NCI-H1436 treated with DMSO at 0.1 percent for 48 hours (cell line): ENCODE results near the gene AGGF1.
"Not testable (repeated sequence)": the region's sequence is repeated elsewhere in the genome, so short reads cannot be mapped to it uniquely, and the experiment has no call there.

Experiments
- DNase-seq: peaks from one replicate; lab custom pipeline; 2025; lab: John Stamatoyannopoulos, UW

The AGGF1 gene

DNA sequence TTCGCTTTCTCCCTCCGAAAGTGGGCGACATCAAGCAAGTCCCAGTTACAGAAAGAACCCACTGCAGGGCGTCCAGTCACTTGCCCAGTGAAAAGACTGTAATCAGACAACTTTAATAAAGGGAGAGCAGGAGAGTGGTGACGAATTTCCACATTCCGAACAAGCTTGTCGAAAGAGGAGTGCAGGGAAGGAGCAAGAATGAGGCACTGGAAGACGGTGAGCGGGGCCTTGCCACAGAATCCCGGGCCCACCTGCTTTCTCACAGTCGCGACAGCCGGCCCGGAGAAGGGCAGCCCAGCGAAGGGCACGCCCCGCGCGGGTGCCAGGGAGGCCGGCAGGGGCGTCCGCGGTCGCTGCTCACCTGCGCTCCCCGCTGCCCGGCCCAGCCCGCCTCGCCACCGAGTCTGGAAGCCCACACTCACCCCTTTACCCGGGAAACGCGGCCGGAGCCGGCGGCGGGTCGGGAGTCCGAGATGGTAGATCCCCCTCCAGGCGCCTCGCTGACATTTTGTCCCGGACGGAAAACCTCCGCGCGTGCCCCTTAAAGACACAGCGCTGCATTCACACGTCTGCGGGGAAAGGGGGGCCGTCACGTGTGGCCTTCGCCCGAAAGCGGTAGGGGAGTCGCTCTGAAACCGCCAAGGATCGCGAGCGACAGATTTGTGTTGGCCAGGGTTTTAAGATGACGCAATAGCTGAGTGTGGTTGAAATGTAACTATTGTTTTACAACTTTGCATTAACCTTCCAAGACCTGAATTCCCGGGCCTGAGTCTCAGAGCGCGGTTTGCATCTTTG, 56.7 kb downstream of the AGGF1 start, which contains the start of gene ZBED3:
ZBED3 (minus strand) TSS at position 597 of the 795 bp plus-strand sequence. CDS start 9,407 bp downstream, outside the sequence.
- DNase-seq: peak; percentile 17

DNA sequence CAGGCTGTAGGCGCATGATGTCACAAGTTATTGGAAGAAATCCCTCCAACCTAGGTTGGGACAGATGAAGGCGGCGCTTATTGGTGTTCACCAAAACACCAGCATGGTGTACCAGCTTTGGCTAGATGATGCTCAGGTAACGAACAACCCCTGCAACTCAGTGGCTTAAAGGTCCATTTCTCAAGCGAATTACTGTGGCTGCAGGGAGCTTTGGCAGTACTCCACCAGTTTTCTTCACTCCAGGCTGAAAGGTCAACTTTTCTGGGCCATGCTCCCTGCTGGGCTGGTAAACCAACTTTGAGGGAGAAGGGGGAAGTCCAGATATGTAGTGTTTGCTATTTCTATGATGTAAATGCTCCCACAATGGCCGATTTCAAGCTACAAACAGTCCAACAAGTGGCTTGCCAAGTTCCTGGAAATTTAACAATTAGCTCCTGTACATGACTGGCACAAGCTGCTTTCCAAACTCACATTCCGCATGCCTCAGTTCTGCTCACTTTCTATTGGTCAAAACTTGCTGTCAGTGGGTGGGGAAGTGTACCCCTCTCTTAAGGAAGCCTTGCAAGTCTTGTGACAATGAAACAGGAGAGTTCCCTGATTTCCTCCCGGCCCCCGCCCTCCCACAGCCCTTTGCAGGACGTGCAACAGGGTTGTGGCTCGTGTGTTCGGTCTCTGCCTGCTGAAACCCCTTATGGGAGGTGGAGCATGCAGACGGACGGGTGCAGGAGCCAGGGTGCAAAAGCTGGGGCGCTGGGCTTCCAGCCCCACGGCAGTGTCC, 57.5 kb downstream of the AGGF1 start:
- DNase-seq: no peak

- no peak for DNase-seq
Measured at GRCh38 chr5:77095189-77095588, 65.0 kb downstream of the AGGF1 start.

DNA sequence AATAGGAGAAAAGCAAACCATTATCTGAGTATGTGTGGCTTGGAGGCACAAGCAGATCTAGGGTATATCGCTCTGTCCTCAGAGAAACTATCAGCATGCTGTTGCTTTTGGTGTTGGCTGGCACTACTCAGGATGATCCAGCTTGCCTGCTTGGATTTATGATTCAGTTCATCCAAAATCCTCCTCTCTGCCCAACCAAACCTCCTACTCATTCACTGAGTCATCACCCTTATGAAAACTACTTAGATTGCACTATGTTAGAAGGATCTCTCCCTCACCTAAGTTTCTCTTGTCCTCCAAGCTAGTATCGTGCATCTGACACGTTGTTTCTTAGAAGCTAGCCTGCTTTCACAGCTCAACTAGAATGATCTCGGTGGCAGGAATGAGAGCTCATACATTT, 71.1 kb downstream of the AGGF1 start:
- no peak for DNase-seq

DNA sequence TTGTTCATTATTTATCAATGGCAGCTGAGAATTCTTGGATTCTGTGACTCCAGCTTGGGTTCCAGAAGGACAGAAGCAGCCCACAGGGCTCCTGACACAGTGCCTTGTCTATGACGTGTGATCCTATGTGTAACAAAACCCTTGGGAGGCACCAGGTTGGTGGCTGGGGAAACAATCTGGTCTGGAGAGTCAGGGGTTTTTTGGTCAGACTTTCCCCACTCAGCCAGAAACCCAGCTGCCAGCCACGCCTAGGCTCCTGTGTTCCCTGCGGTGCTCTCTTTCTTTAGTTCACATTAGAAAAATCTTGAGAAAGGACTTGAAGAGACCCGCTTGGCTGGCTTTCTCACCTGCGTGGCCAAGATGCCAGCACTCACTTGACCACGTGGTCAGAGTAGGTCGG, 72.3 kb downstream of the AGGF1 start:
- DNase-seq: no peak

- DNase-seq: no peak
Measured at GRCh38 chr5:77103457-77103856, 73.3 kb downstream of the AGGF1 start.

DNA sequence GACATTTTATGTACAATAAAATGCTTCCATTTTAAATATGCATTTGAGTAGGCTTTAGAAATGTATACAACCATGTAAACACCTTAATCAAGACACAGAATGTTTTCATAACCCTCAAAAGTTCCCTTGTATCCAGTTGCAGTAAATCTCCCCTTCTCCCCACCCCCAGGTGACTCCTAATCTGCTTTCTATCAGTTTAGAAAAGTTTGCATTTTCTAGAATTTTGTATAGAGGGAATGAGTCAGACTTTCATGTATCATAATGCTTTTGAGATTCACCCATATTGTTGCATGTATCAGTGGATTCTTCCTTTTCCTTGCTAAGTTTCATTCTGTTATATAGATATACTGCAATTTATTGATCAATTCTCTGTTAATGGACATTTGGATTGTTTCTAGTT, 74.6 kb downstream of the AGGF1 start:
- DNase-seq: no peak

DNA sequence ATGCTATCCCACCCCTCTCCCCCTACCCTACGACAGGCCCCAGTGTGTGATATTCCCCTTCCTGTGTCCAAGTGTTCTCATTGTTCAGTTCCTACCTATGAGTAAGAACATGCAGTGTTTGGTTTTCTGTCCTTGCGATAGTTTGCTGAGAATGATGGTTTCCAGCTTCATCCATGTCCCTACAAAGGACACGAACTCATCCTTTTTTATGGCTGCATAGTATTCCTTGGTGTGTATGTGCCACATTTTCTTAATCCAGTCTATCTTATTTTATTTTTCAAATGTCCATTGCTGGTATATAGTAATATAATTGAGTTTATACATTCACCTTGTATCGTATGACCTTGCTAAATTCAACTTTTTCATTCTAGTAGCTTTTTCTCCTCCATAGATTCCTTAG, 76.8 kb downstream of the AGGF1 start:
- not testable (repeated sequence) for DNase-seq
